Measurements from ENCODE around the gene SRSF6. TPM values are rescaled to one million over a fixed set of nuclear protein-coding genes. Genes with fewer than 3 reads are reported as not detected.
A peak's percentile ranks its signal among the peaks of the same experiment; 100 is the strongest.
"Not testable (repeated sequence)": the region's sequence is repeated elsewhere in the genome, so short reads cannot be mapped to it uniquely, and the experiment has no call there.

SRSF6 gene
- total RNA-seq: 87.2 TPM
- 54.7 TPM for polyA plus RNA-seq

DNA sequence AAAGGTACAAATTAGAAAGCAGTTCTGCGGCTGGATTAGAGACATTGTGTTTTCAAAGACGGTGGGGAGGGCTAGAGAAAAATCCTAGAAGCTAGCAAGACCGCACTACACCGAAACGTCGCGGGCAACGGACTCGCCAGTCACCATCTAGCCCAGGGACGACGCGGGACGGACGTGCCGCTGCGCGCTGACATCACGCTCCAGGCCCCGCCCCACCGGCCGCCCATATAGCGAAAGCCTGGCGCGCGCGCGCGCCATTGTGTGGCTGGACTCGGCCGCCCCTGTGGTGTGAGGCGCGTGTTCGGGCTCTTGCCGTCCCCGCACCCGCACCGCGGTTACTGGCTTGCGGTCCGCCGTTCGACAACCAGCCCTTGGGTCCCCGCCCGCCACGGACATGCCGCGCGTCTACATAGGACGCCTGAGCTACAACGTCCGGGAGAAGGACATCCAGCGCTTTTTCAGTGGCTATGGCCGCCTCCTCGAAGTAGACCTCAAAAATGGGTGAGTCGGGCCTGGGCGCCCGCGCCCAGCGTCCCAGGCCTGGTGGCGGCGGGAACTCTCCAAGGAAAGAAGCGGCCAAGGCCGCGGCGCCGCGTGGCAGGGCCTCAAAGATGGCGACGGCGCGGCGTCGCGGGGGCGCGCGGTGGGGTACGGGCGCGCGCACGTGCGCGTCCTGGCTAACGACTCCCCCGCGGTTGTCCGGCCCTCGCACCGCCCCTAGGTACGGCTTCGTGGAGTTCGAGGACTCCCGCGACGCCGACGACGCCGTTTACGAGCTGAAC lies at the start of gene SRSF6:
SRSF6 (plus strand) TSS at position 257 of the 782 bp plus-strand sequence; CDS start at position 395, 138 bp downstream.
- peak within 1 kb of the TSS; percentile 99 for H3K4me3 ChIP-seq (ENCODE audit: low read depth, low read length)
- peak; percentile 90 for DNase-seq (ENCODE audit: extremely low spot score)
- no peaks in the 10 kb centered on the region for H3K4me1 ChIP-seq (ENCODE audit: insufficient read depth)
- peaks cover 2% of the 10 kb centered on the region for H3K36me3 ChIP-seq (ENCODE audit: insufficient read depth)
- H3K27ac ChIP-seq (ENCODE audit: low read depth): peak within 1 kb of the TSS; percentile 100
- under 1% methylated on average over 101 of the region's 101 CpGs for WGBS

GRCh38 chr20:43408848-43409576 lies 48.7 kb upstream of the SRSF6 start:
- Histone ChIP-seq H3K4me1 (ENCODE audit: insufficient read depth) (no peaks in the 10 kb centered on the region), H3K36me3 (ENCODE audit: insufficient read depth) (no peaks in the 10 kb centered on the region)
- DNase-seq (ENCODE audit: extremely low spot score): no peak

DNA sequence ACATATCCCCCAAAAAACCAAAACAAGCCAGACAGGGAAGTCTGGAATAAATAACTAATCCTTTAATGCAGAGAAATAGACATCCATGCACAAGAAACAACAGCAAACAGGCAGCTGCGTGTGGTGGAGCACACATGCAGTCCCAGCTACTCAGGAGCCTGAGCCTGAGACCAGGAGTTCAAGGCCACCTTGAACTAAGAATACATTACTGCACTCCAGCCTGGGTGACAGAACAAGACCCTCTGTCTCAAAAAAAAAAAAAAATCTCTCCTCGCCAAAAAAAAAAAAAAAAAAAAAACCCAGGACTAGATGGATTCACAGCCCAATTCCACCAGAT lies 48.2 kb upstream of the SRSF6 start:
- no peak for DNase-seq (ENCODE audit: extremely low spot score)
- Histone ChIP-seq H3K4me3 (ENCODE audit: low read depth, low read length) (no peak overlapping the region), H3K36me3 (ENCODE audit: insufficient read depth) (no peaks in the 10 kb centered on the region), H3K27ac (ENCODE audit: low read depth) (no peak overlapping the region), H3K4me1 (ENCODE audit: insufficient read depth) (no peaks in the 10 kb centered on the region)
- 84% methylated on average over 2 of the region's 2 CpGs for WGBS

More at GRCh38 chr20:43408848-43409576, 48.7 kb upstream of the SRSF6 start:
- Histone ChIP-seq H3K4me3 (ENCODE audit: low read depth, low read length) (no peak overlapping the region), H3K27ac (ENCODE audit: low read depth) (no peak overlapping the region)
- WGBS: 27% methylated on average over 11 of the region's 11 CpGs

DNA sequence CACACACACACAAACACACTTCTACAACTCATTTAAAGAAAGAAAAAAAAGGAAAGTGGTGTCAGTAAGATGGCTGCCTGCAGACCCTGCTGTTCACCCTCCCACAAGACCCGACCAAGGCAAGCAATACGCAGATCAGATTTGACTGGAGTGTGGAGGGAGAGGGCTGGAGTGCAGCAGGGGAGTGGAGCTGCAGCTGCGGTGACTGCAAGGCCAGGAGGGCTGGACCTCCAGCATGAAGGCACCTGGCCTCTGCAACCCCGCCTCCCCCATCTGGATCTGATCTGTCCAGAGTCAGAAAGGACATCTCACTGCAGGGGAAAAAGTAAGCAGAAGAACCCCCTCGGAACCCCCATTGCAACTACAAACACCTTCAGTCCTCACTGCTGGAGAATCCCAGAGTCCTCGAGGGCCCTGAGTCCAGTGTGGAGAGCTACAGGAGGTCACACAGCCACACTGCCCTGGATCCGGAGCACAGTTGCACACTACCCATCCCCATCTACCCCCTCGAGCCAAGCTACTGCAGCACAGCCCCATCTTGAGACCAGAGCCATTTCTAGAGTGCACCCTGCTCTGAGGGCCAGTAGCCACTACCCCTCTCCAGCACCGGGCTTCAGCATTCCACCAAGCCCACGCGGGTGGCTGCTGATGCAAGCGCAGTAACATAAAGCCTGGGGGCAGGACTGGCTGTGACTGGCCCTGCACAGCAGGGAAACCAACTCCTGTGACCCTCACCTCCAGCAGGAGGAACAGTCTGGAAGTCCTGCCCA lies 41.9 kb upstream of the SRSF6 start:
- Histone ChIP-seq H3K36me3 (ENCODE audit: insufficient read depth) (no peaks in the 10 kb centered on the region), H3K4me1 (ENCODE audit: insufficient read depth) (no peaks in the 10 kb centered on the region), H3K4me3 (ENCODE audit: low read depth, low read length) (no peak overlapping the region), H3K27ac (ENCODE audit: low read depth) (no peak overlapping the region)
- WGBS: 68% methylated on average over 12 of the region's 12 CpGs
- DNase-seq (ENCODE audit: extremely low spot score): no peak

DNA sequence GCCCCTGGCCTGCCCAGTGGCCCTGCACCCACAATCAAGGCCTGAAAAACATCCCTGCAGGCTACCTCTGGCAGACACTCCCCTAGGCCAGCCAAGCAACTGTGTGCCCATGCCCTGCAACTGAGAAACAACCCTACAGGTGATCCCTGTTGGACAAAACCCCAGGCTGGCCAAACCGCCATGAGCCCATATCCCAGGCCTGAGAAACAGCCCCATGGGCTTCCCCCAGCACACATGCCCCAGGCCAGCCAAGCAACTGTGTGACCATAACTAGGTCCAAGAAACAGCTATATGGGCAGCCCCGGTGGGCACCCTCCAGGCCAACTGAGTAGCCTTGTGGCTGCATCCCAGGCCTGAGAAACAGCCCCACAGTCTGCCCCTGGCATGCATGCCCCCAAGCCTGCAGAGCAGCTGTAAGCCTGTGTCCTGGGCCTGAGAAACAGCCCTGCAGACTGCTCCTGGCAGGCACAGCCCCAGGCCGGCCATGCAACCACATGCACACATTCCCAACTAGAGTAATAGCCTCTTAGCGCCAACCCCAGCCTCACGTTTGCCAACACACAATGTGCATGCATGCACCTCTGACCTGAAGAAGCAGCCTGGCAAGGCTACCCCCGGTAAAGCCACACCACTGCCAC lies 41.0 kb upstream of the SRSF6 start:
- no peak for DNase-seq (ENCODE audit: extremely low spot score)
- no peak overlapping the region for H3K27ac ChIP-seq (ENCODE audit: low read depth)
- H3K4me1 ChIP-seq (ENCODE audit: insufficient read depth): no peaks in the 10 kb centered on the region
- H3K4me3 ChIP-seq (ENCODE audit: low read depth, low read length): no peak overlapping the region
- WGBS: 92% methylated on average over 6 of the region's 6 CpGs
- no peaks in the 10 kb centered on the region for H3K36me3 ChIP-seq (ENCODE audit: insufficient read depth)

DNA sequence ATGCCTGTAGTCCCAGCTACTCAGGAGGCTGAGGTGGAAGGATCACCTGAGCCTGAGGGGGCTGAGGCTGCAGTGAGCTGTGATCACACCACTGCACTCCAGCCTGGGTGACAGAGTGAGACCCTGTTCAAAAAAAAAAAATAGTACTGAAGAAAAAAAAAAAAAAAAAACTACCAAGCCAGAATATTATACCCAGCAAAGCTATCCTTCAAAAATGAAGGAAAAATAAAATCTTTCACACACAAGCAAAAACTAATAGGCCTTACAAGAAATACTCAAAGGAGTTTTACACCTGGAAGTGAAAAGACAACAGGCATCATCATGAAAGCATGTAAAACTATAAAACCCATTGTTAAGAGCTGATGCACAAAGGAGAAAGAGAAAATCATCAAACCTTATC lies 37.5 kb upstream of the SRSF6 start:
- DNase-seq (ENCODE audit: extremely low spot score): no peak
- Histone ChIP-seq H3K4me3 (ENCODE audit: low read depth, low read length) (no peak overlapping the region), H3K36me3 (ENCODE audit: insufficient read depth) (no peaks in the 10 kb centered on the region), H3K27ac (ENCODE audit: low read depth) (no peak overlapping the region), H3K4me1 (ENCODE audit: insufficient read depth) (no peaks in the 10 kb centered on the region)

- DNase-seq (ENCODE audit: extremely low spot score); H3K4me3 ChIP-seq (ENCODE audit: low read depth, low read length); H3K36me3 ChIP-seq (ENCODE audit: insufficient read depth); H3K27ac ChIP-seq (ENCODE audit: low read depth); H3K4me1 ChIP-seq (ENCODE audit: insufficient read depth): not testable (repeated sequence)
- 85% methylated on average over 7 of the region's 7 CpGs for WGBS
Measured at GRCh38 chr20:43420913-43421312, 36.8 kb upstream of the SRSF6 start.

DNA sequence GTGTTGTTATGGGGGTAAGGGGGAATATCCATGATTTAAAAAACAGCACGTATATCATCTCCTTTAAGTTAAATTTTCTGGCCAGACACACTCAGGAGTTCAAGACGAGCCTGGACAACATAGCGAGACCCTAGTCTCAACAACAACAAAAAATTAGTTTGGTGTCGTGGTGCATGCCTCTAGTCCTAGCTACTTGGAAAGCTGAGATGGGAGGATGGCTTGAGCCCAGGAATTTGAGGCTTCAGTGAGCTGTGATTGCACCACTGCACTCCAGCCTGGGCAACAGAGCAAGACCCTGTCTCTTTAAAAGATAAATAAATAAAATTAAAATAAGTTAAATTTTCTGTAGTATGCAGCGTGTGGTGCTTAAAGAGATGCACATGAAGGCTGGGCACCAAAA lies 31.5 kb upstream of the SRSF6 start:
- Histone ChIP-seq H3K27ac (ENCODE audit: low read depth) (no peak overlapping the region), H3K4me3 (ENCODE audit: low read depth, low read length) (no peak overlapping the region), H3K4me1 (ENCODE audit: insufficient read depth) (no peaks in the 10 kb centered on the region), H3K36me3 (ENCODE audit: insufficient read depth) (no peaks in the 10 kb centered on the region)
- WGBS: 81% methylated on average over 5 of the region's 5 CpGs
- DNase-seq (ENCODE audit: extremely low spot score): no peak

- Histone ChIP-seq H3K4me1 (ENCODE audit: insufficient read depth) (no peaks in the 10 kb centered on the region), H3K36me3 (ENCODE audit: insufficient read depth) (no peaks in the 10 kb centered on the region), H3K4me3 (ENCODE audit: low read depth, low read length) (no peak overlapping the region), H3K27ac (ENCODE audit: low read depth) (no peak overlapping the region)
- 48% methylated on average over 10 of the region's 10 CpGs for WGBS
- no peak for DNase-seq (ENCODE audit: extremely low spot score)
Measured at GRCh38 chr20:43430265-43431133, 27.2 kb upstream of the SRSF6 start.

DNA sequence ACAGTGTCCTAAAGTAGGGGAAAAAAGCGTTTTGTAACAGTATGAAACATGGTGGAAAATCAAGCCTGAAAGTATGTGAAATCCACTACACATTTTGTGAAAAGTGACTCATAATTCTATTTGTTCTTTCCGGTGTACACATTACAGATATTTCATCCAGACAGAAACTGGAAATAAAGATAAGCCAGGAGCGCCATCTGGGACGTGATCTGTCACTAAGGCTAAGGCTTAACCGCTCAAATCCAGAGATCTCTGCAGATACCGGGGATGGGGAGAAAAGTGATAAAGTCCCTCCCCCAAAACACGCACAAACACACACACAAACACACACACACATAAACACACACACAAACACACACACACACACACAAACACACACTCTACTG lies 26.6 kb upstream of the SRSF6 start:
- Histone ChIP-seq H3K4me1 (ENCODE audit: insufficient read depth) (no peaks in the 10 kb centered on the region), H3K36me3 (ENCODE audit: insufficient read depth) (no peaks in the 10 kb centered on the region), H3K4me3 (ENCODE audit: low read depth, low read length) (no peak overlapping the region), H3K27ac (ENCODE audit: low read depth) (no peak overlapping the region)
- 41% methylated on average over 7 of the region's 7 CpGs for WGBS
- no peak for DNase-seq (ENCODE audit: extremely low spot score)

GRCh38 chr20:43432498-43432897 lies 25.2 kb upstream of the SRSF6 start:
- no peaks in the 10 kb centered on the region for H3K36me3 ChIP-seq (ENCODE audit: insufficient read depth)
- no peak overlapping the region for H3K27ac ChIP-seq (ENCODE audit: low read depth)
- no peak for DNase-seq (ENCODE audit: extremely low spot score)
- no peaks in the 10 kb centered on the region for H3K4me1 ChIP-seq (ENCODE audit: insufficient read depth)
- H3K4me3 ChIP-seq (ENCODE audit: low read depth, low read length): no peak overlapping the region
- 82% methylated on average over 1 of the region's 1 CpG for WGBS

DNA sequence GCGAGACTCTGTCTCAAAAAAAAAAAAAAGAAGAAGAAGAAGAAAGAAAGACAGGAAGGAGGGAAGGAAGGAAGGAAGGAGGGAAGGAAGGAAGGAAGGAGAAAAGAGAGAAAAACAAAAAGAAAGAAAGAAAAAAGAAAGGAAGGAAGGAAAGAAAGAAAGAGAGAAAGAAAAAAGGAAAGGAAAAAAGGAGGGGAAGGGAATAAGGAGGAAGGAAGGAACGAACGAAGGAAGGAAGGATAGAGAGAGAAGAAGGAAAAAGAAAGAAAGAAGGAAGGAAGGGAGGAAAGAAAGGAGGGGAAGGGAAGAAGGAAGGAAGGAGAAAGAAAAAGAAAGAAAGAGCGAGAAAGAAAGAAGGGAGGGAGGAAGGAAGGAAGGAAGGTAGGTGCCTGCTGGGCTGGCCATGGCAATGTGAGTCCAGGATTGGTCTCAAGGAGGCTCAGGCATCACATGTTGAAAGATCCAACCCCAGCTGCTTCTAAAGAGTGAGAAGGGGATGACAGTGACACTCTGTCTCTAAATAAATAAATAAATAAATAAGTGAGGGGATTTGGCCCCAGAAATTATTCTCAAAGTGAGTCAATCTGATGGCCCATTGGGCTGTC lies 24.3 kb upstream of the SRSF6 start:
- Histone ChIP-seq H3K4me1 (ENCODE audit: insufficient read depth) (no peaks in the 10 kb centered on the region), H3K36me3 (ENCODE audit: insufficient read depth) (no peaks in the 10 kb centered on the region), H3K4me3 (ENCODE audit: low read depth, low read length) (no peak overlapping the region), H3K27ac (ENCODE audit: low read depth) (no peak overlapping the region)
- WGBS: 91% methylated on average over 4 of the region's 4 CpGs
- DNase-seq (ENCODE audit: extremely low spot score): no peak

Data from urinary bladder (tissue), 4 donors.